ENCODE results near the gene GSC.

DNA sequence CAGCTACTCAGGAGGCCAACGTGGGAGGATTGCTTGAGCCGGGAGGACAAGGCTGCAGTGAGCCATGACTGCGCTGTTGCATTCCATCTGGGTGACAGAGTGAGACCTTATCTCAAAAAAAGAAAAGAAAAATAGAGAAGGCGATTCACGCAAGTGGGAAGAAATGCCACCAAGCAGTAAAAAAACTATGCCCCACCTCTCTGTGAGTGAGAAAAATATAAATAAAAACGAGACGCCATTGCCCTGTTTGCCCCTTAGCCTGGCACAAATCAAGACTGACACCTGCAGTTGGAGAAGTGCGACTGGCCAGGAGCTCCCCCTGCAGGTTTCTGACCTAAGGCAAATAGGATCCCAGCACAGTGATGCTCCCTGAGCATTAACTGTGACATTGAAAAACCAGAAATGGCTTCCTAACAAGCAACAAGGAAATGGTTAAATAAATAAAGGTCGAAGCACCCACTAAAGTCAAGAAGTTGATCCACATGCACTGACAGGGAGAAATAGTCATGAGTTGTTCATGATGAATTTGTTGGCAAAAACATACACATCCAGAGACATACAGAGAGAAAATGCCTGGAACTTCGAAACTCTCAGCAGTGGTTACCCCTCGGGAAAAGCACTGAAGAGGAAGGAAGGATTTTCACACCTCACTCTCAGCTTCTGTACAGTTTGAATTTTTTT, 21.1 kb downstream of the GSC start:
- TF ChIP-seq, protein P1, sequence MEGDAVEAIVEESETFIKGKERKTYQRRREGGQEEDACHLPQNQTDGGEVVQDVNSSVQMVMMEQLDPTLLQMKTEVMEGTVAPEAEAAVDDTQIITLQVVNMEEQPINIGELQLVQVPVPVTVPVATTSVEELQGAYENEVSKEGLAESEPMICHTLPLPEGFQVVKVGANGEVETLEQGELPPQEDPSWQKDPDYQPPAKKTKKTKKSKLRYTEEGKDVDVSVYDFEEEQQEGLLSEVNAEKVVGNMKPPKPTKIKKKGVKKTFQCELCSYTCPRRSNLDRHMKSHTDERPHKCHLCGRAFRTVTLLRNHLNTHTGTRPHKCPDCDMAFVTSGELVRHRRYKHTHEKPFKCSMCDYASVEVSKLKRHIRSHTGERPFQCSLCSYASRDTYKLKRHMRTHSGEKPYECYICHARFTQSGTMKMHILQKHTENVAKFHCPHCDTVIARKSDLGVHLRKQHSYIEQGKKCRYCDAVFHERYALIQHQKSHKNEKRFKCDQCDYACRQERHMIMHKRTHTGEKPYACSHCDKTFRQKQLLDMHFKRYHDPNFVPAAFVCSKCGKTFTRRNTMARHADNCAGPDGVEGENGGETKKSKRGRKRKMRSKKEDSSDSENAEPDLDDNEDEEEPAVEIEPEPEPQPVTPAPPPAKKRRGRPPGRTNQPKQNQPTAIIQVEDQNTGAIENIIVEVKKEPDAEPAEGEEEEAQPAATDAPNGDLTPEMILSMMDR (IDR thresholded peaks at IDR 0.05 in 4 of 5, conservative IDR thresholded peaks at IDR 0.05 in 1 of 5), result peak in 2 of 5 experiments; percentile 24 to 39
- no peak for TF ChIP-seq POLR2A (IDR thresholded peaks at IDR 0.05)

All from gastrocnemius medialis (tissue), 4 donors.